ES-I3 (cell line): ENCODE results near the gene C4BPB.
"Not testable (repeated sequence)": the region's sequence is repeated elsewhere in the genome, so short reads cannot be mapped to it uniquely, and the experiment has no call there.

Experiments
- H3K36me3 ChIP-seq: 2 replicates; pipeline ENCODE4 v1.6.1; 2013; ENCODE audit warnings: mild to moderate bottlenecking, low read length, control low read depth, moderate library complexity; ENCODE audit not compliant: insufficient read depth
- H3K4me1 ChIP-seq: 2 replicates; pipeline ENCODE4 v1.6.1; 2013; ENCODE audit warnings: mild to moderate bottlenecking, control low read depth, low read length; ENCODE audit not compliant: insufficient read depth
- H3K9ac ChIP-seq: 2 replicates; pipeline ENCODE4 v1.6.1; 2013; ENCODE audit warnings: low read depth, mild to moderate bottlenecking, low read length, moderate library complexity
- H3K9me3 ChIP-seq: 2 replicates; pipeline ENCODE4 v1.6.1; 2013; ENCODE audit warnings: mild to moderate bottlenecking, low read length, moderate library complexity; ENCODE audit not compliant: control insufficient read depth, insufficient read depth

Gene C4BPB

GRCh38 chr1:207088701-207089626, at the start of gene C4BPB:
TSS of gene C4BPB (plus strand) at chr1:207088860. CDS start at chr1:207089532, 672 bp downstream.
- H3K4me1 ChIP-seq: peaks cover 3% of the 10 kb centered on the region
- no peak within 1 kb of the TSS for H3K9ac ChIP-seq

GRCh38 chr1:207039380-207040180, 49.1 kb upstream of the C4BPB start:
- Histone ChIP-seq H3K36me3 (no peaks in the 10 kb centered on the region), H3K4me1 (peaks cover 6% of the 10 kb centered on the region; the same call in 1 of the 2 replicates), H3K9ac (no peak overlapping the region)

More at GRCh38 chr1:207088701-207089626, at the start of gene C4BPB:
- H3K9me3 ChIP-seq: no peaks in the 10 kb centered on the region
- H3K36me3 ChIP-seq: no peaks in the 10 kb centered on the region

GRCh38 chr1:207040181-207040533, 48.5 kb upstream of the C4BPB start:
- H3K4me1 ChIP-seq: peaks cover 1% of the 10 kb centered on the region; the same call in 1 of the 2 replicates
- H3K36me3 ChIP-seq: no peaks in the 10 kb centered on the region
- no peak overlapping the region for H3K9ac ChIP-seq
- H3K9me3 ChIP-seq: no peaks in the 10 kb centered on the region

More at GRCh38 chr1:207039380-207040180, 49.1 kb upstream of the C4BPB start:
- no peaks in the 10 kb centered on the region for H3K9me3 ChIP-seq

GRCh38 chr1:207041397-207041796, 47.3 kb upstream of the C4BPB start:
- H3K9ac ChIP-seq, H3K4me1 ChIP-seq, H3K36me3 ChIP-seq, H3K9me3 ChIP-seq: not testable (repeated sequence)

- Histone ChIP-seq H3K9me3 (no peaks in the 10 kb centered on the region), H3K4me1 (no peaks in the 10 kb centered on the region), H3K36me3 (peaks cover 10% of the 10 kb centered on the region), H3K9ac (no peak overlapping the region)
These were observed 43.2 kb upstream of the C4BPB start for GRCh38 chr1:207045453-207045852.

GRCh38 chr1:207047505-207047904, 41.2 kb upstream of the C4BPB start:
- Histone ChIP-seq H3K36me3 (peaks cover 10% of the 10 kb centered on the region), H3K4me1 (peaks cover 6% of the 10 kb centered on the region; the same call in 1 of the 2 replicates), H3K9me3 (no peaks in the 10 kb centered on the region), H3K9ac (no peak overlapping the region)

- H3K9me3 ChIP-seq: no peaks in the 10 kb centered on the region
- H3K36me3 ChIP-seq: peaks cover 10% of the 10 kb centered on the region
- no peak overlapping the region for H3K9ac ChIP-seq
- peaks cover 6% of the 10 kb centered on the region; the same call in 1 of the 2 replicates for H3K4me1 ChIP-seq
These were observed 40.6 kb upstream of the C4BPB start for GRCh38 chr1:207048041-207048440.

- Histone ChIP-seq H3K36me3 (peaks cover 10% of the 10 kb centered on the region), H3K9me3 (no peaks in the 10 kb centered on the region), H3K9ac (no peak overlapping the region), H3K4me1 (peaks cover 6% of the 10 kb centered on the region; the same call in 1 of the 2 replicates)
These were observed 39.6 kb upstream of the C4BPB start for GRCh38 chr1:207049054-207049453.

- peak overlapping the region; percentile 97; the same call in 1 of the 2 replicates for H3K9ac ChIP-seq
- peaks cover 6% of the 10 kb centered on the region; the same call in 1 of the 2 replicates for H3K4me1 ChIP-seq
- no peaks in the 10 kb centered on the region for H3K9me3 ChIP-seq
- peaks cover 10% of the 10 kb centered on the region for H3K36me3 ChIP-seq
These were observed 39.1 kb upstream of the C4BPB start for GRCh38 chr1:207049514-207049913.

GRCh38 chr1:207049974-207050391, 38.7 kb upstream of the C4BPB start:
- Histone ChIP-seq H3K36me3 (peaks cover 10% of the 10 kb centered on the region), H3K4me1 (peaks cover 6% of the 10 kb centered on the region; the same call in 1 of the 2 replicates), H3K9ac (peak overlapping the region; percentile 97), H3K9me3 (no peaks in the 10 kb centered on the region)

GRCh38 chr1:207050480-207051190, 38.0 kb upstream of the C4BPB start:
- Histone ChIP-seq H3K36me3 (peaks cover 10% of the 10 kb centered on the region), H3K9me3 (no peaks in the 10 kb centered on the region), H3K9ac (peak overlapping the region; percentile 97), H3K4me1 (peaks cover 6% of the 10 kb centered on the region; the same call in 1 of the 2 replicates)

GRCh38 chr1:207051191-207051943, 37.3 kb upstream of the C4BPB start, which contains the start of gene YOD1:
TSS of gene YOD1 (minus strand) at chr1:207051208. CDS start at chr1:207051030, 178 bp downstream.
- no peaks in the 10 kb centered on the region for H3K9me3 ChIP-seq
- peaks cover 10% of the 10 kb centered on the region for H3K36me3 ChIP-seq
- H3K4me1 ChIP-seq: peaks cover 6% of the 10 kb centered on the region; the same call in 1 of the 2 replicates
- peak within 1 kb of the TSS; percentile 97 for H3K9ac ChIP-seq
